Measurements from ENCODE around the gene TMEM168. TPM values are rescaled to one million over a fixed set of nuclear protein-coding genes. Genes with fewer than 3 reads are reported as not detected.

The TMEM168 gene
- total and polyA plus RNA-seq, 7 experiments from 2014 or later: 6.0 to 30.1 (median 18.6) TPM

GRCh38 chr7:112784603-112785002 lies 5.6 kb downstream of the TMEM168 start:
- H3K27ac Mint-ChIP-seq: no peak overlapping the region
- no peaks in the 10 kb centered on the region for H3K9me3 Mint-ChIP-seq
- Histone ChIP-seq H3K36me3 (ENCODE audit: control insufficient read depth in 2 of 3, insufficient read depth in 3 of 3, low read length in 3 of 3) (peaks cover 0 to 15% (median 8%) of the 10 kb centered on the region in 3 experiments), H3K27ac (ENCODE audit: low read depth, low read length) (no peak overlapping the region), H3K4me3 (ENCODE audit: low read length) (no peak overlapping the region), H3K9me3 (ENCODE audit: control insufficient read depth in 2 of 3, low read length in 3 of 3) (no peaks in the 10 kb centered on the region), H3K27me3 (ENCODE audit: control insufficient read depth in 2 of 2, insufficient read depth in 2 of 2, low read length in 2 of 2) (no peaks in the 10 kb centered on the region), H3K4me1 (ENCODE audit: control insufficient read depth in 2 of 2, insufficient read depth in 2 of 2, low read length in 2 of 2) (peaks cover 9 to 17% of the 10 kb centered on the region in 2 donors)
- CTCF ChIA-PET: no interaction called here
- POLR2A ChIA-PET: no interaction called here
- peaks cover 4 to 45% (median 40%) of the 10 kb centered on the region in 5 donors for H3K36me3 Mint-ChIP-seq
- no peak for ATAC-seq
- H3K4me3 Mint-ChIP-seq: no peak overlapping the region
- intact Hi-C loops (cut with micrococcal nuclease): loop anchor here (5.0 kb wide), 2 partner anchors 1222 to 1702 kb away; partner anchors contain the start of gene IMMP2L (in 1 of the 2)
- peaks cover 37 to 78% (median 67%) of the 10 kb centered on the region in 7 donors for H3K4me1 Mint-ChIP-seq
- DNase-seq: no peak
- H3K27me3 Mint-ChIP-seq: no peaks in the 10 kb centered on the region

GRCh38 chr7:112782498-112782897 lies 7.7 kb downstream of the TMEM168 start:
- peak overlapping the region in 1 of 9 donors; percentile 25 for H3K27ac Mint-ChIP-seq
- H3K27ac ChIP-seq (ENCODE audit: low read depth, low read length): no peak overlapping the region
- intact Hi-C loops (cut with micrococcal nuclease): loop anchor here in 1 of 2 donors (1.0 kb wide), 1 partner anchor 8 kb away; the partner anchor contains the start of gene TMEM168
- peaks cover 21 to 72% (median 54%) of the 10 kb centered on the region in 7 donors for H3K4me1 Mint-ChIP-seq
- ChIA-PET CTCF (no interaction called here), POLR2A (no interaction called here)
- peak overlapping the region in 1 of 10 donors; percentile 0 for H3K4me3 Mint-ChIP-seq
- H3K36me3 ChIP-seq (ENCODE audit: control insufficient read depth in 2 of 3, insufficient read depth in 3 of 3, low read length in 3 of 3): peaks cover 0 to 15% (median 8%) of the 10 kb centered on the region in 3 experiments
- ATAC-seq (no peak), DNase-seq (no peak)
- H3K9me3 Mint-ChIP-seq: no peaks in the 10 kb centered on the region
- H3K9me3 ChIP-seq (ENCODE audit: control insufficient read depth in 2 of 3, low read length in 3 of 3): no peaks in the 10 kb centered on the region
- H3K36me3 Mint-ChIP-seq: peaks cover 4 to 59% (median 42%) of the 10 kb centered on the region in 5 donors
- no peaks in the 10 kb centered on the region for H3K27me3 ChIP-seq (ENCODE audit: control insufficient read depth in 2 of 2, insufficient read depth in 2 of 2, low read length in 2 of 2)
- no peak overlapping the region for H3K4me3 ChIP-seq (ENCODE audit: low read length)
- no peaks in the 10 kb centered on the region for H3K27me3 Mint-ChIP-seq
- no peaks in the 10 kb centered on the region for H3K4me1 ChIP-seq (ENCODE audit: control insufficient read depth in 2 of 2, insufficient read depth in 2 of 2, low read length in 2 of 2)

GRCh38 chr7:112781558-112781957 lies 8.6 kb downstream of the TMEM168 start:
- POLR2A ChIA-PET: no interaction called here
- no peaks in the 10 kb centered on the region for H3K9me3 Mint-ChIP-seq
- H3K27ac Mint-ChIP-seq: no peak overlapping the region
- H3K36me3 Mint-ChIP-seq: peaks cover 4 to 64% (median 39%) of the 10 kb centered on the region in 5 donors
- ATAC-seq (no peak), DNase-seq (no peak)
- no peak overlapping the region for H3K27ac ChIP-seq (ENCODE audit: low read depth, low read length)
- H3K4me1 ChIP-seq (ENCODE audit: control insufficient read depth in 2 of 2, insufficient read depth in 2 of 2, low read length in 2 of 2): no peaks in the 10 kb centered on the region
- no peaks in the 10 kb centered on the region for H3K27me3 Mint-ChIP-seq
- no peaks in the 10 kb centered on the region for H3K27me3 ChIP-seq (ENCODE audit: control insufficient read depth in 2 of 2, insufficient read depth in 2 of 2, low read length in 2 of 2)
- intact Hi-C loops (cut with micrococcal nuclease): no loop called here
- H3K36me3 ChIP-seq (ENCODE audit: control insufficient read depth in 2 of 3, insufficient read depth in 3 of 3, low read length in 3 of 3): peaks cover 0 to 18% (median 8%) of the 10 kb centered on the region in 3 experiments
- no peaks in the 10 kb centered on the region for H3K9me3 ChIP-seq (ENCODE audit: control insufficient read depth in 2 of 3, low read length in 3 of 3)
- H3K4me3 Mint-ChIP-seq: no peak overlapping the region
- CTCF ChIA-PET: no interaction called here
- no peak overlapping the region for H3K4me3 ChIP-seq (ENCODE audit: low read length)
- H3K4me1 Mint-ChIP-seq: peaks cover 17 to 70% (median 51%) of the 10 kb centered on the region in 7 donors

GRCh38 chr7:112781110-112781509 lies 9.1 kb downstream of the TMEM168 start:
- Mint-ChIP-seq H3K4me1 (peaks cover 16 to 65% (median 47%) of the 10 kb centered on the region in 7 donors), H3K27me3 (no peaks in the 10 kb centered on the region), H3K9me3 (no peaks in the 10 kb centered on the region), H3K36me3 (peaks cover 4 to 64% (median 39%) of the 10 kb centered on the region in 5 donors), H3K4me3 (no peak overlapping the region), H3K27ac (no peak overlapping the region)
- no peak for DNase-seq
- H3K36me3 ChIP-seq (ENCODE audit: control insufficient read depth in 2 of 3, insufficient read depth in 3 of 3, low read length in 3 of 3): peaks cover 0 to 18% (median 8%) of the 10 kb centered on the region in 3 experiments
- H3K27me3 ChIP-seq (ENCODE audit: control insufficient read depth in 2 of 2, insufficient read depth in 2 of 2, low read length in 2 of 2): no peaks in the 10 kb centered on the region
- no peak overlapping the region for H3K4me3 ChIP-seq (ENCODE audit: low read length)
- intact Hi-C loops (cut with micrococcal nuclease): no loop called here
- POLR2A ChIA-PET: interaction anchor here (0.6 kb wide), 1 partner anchor 342 kb away, joined by 4 read pairs; no protein-coding TSS in a partner anchor
- H3K27ac ChIP-seq (ENCODE audit: low read depth, low read length): no peak overlapping the region
- CTCF ChIA-PET: no interaction called here
- H3K4me1 ChIP-seq (ENCODE audit: control insufficient read depth in 2 of 2, insufficient read depth in 2 of 2, low read length in 2 of 2): no peaks in the 10 kb centered on the region
- H3K9me3 ChIP-seq (ENCODE audit: control insufficient read depth in 2 of 3, low read length in 3 of 3): no peaks in the 10 kb centered on the region
- no peak for ATAC-seq

- POLR2A ChIA-PET: no interaction called here
Observed at GRCh38 chr7:112779667-112780066, 10.5 kb downstream of the TMEM168 start.

GRCh38 chr7:112777406-112777805 lies 12.8 kb downstream of the TMEM168 start:
- H3K36me3 ChIP-seq (ENCODE audit: control insufficient read depth in 2 of 3, insufficient read depth in 3 of 3, low read length in 3 of 3): peaks cover 0 to 11% (median 0%) of the 10 kb centered on the region in 3 experiments
- H3K9me3 ChIP-seq (ENCODE audit: control insufficient read depth in 2 of 3, low read length in 3 of 3): no peaks in the 10 kb centered on the region
- peaks cover 12 to 40% (median 32%) of the 10 kb centered on the region in 7 donors for H3K4me1 Mint-ChIP-seq
- no peak for DNase-seq
- ATAC-seq: no peak
- H3K4me3 Mint-ChIP-seq: peak overlapping the region in 1 of 10 donors; percentile 2
- H3K4me3 ChIP-seq (ENCODE audit: low read length): no peak overlapping the region
- no peaks in the 10 kb centered on the region for H3K9me3 Mint-ChIP-seq
- no peak overlapping the region for H3K27ac Mint-ChIP-seq
- intact Hi-C loops (cut with micrococcal nuclease): no loop called here
- POLR2A ChIA-PET: no interaction called here
- H3K27me3 ChIP-seq (ENCODE audit: control insufficient read depth in 2 of 2, insufficient read depth in 2 of 2, low read length in 2 of 2): no peaks in the 10 kb centered on the region
- H3K27ac ChIP-seq (ENCODE audit: low read depth, low read length): no peak overlapping the region
- no peaks in the 10 kb centered on the region for H3K27me3 Mint-ChIP-seq
- H3K36me3 Mint-ChIP-seq: peaks cover 0 to 45% (median 17%) of the 10 kb centered on the region in 5 donors
- CTCF ChIA-PET: no interaction called here
- H3K4me1 ChIP-seq (ENCODE audit: control insufficient read depth in 2 of 2, insufficient read depth in 2 of 2, low read length in 2 of 2): no peaks in the 10 kb centered on the region

More at GRCh38 chr7:112779667-112780066, 10.5 kb downstream of the TMEM168 start:
- Mint-ChIP-seq H3K27me3 (no peaks in the 10 kb centered on the region), H3K27ac (no peak overlapping the region), H3K4me3 (no peak overlapping the region), H3K4me1 (peaks cover 16 to 59% (median 46%) of the 10 kb centered on the region in 7 donors), H3K36me3 (peaks cover 4 to 67% (median 38%) of the 10 kb centered on the region in 5 donors), H3K9me3 (no peaks in the 10 kb centered on the region)
- CTCF ChIA-PET: no interaction called here
- no peak for DNase-seq
- H3K27ac ChIP-seq (ENCODE audit: low read depth, low read length): no peak overlapping the region
- peaks cover 0 to 18% (median 8%) of the 10 kb centered on the region in 3 experiments for H3K36me3 ChIP-seq (ENCODE audit: control insufficient read depth in 2 of 3, insufficient read depth in 3 of 3, low read length in 3 of 3)
- H3K4me1 ChIP-seq (ENCODE audit: control insufficient read depth in 2 of 2, insufficient read depth in 2 of 2, low read length in 2 of 2): no peaks in the 10 kb centered on the region
- no peak overlapping the region for H3K4me3 ChIP-seq (ENCODE audit: low read length)
- no peak for ATAC-seq
- intact Hi-C loops (cut with micrococcal nuclease): no loop called here
- H3K9me3 ChIP-seq (ENCODE audit: control insufficient read depth in 2 of 3, low read length in 3 of 3): no peaks in the 10 kb centered on the region
- no peaks in the 10 kb centered on the region for H3K27me3 ChIP-seq (ENCODE audit: control insufficient read depth in 2 of 2, insufficient read depth in 2 of 2, low read length in 2 of 2)

- POLR2A ChIA-PET: no interaction called here
- no peak overlapping the region for H3K27ac Mint-ChIP-seq
- CTCF ChIA-PET: no interaction called here
- H3K4me1 Mint-ChIP-seq: peaks cover 0 to 16% (median 4%) of the 10 kb centered on the region in 7 donors
- no peak overlapping the region for H3K4me3 Mint-ChIP-seq
- H3K9me3 ChIP-seq (ENCODE audit: control insufficient read depth in 2 of 3, low read length in 3 of 3): no peaks in the 10 kb centered on the region
- H3K4me3 ChIP-seq (ENCODE audit: low read length): no peak overlapping the region
- intact Hi-C loops (cut with micrococcal nuclease): no loop called here
- no peaks in the 10 kb centered on the region for H3K4me1 ChIP-seq (ENCODE audit: control insufficient read depth in 2 of 2, insufficient read depth in 2 of 2, low read length in 2 of 2)
- H3K36me3 Mint-ChIP-seq: peaks cover 0 to 28% (median 13%) of the 10 kb centered on the region in 5 donors
- no peaks in the 10 kb centered on the region for H3K9me3 Mint-ChIP-seq
- H3K27me3 Mint-ChIP-seq: no peaks in the 10 kb centered on the region
- no peaks in the 10 kb centered on the region for H3K27me3 ChIP-seq (ENCODE audit: control insufficient read depth in 2 of 2, insufficient read depth in 2 of 2, low read length in 2 of 2)
- ATAC-seq: no peak
- DNase-seq: no peak
- H3K27ac ChIP-seq (ENCODE audit: low read depth, low read length): no peak overlapping the region
- peaks cover 0 to 3% (median 0%) of the 10 kb centered on the region in 3 experiments for H3K36me3 ChIP-seq (ENCODE audit: control insufficient read depth in 2 of 3, insufficient read depth in 3 of 3, low read length in 3 of 3)
Observed at GRCh38 chr7:112771166-112771565, 19.0 kb downstream of the TMEM168 start.
